ENCODE measurements around the gene SPEG. TPM values are rescaled to one million over a fixed set of nuclear protein-coding genes. Genes with fewer than 3 reads are reported as not detected.

The SPEG gene
- total and polyA plus RNA-seq, 2 of the 8 experiments (the other 6 are each of a cell fraction or from before 2014, with no cell fraction given): 19.9 to 32.0 TPM

GRCh38 chr2:219547621-219548020 lies 113.0 kb downstream of the SPEG start:
- Histone ChIP-seq H2BK20ac (ENCODE audit: low read length) (no peak overlapping the region), H2BK120ac (replicated peaks; ENCODE audit: low read depth, low read length) (no peak overlapping the region), H3K4me3 (ENCODE audit: extremely low read depth in 1 of 4, insufficient read depth in 2 of 4, low read depth in 3 of 4, low read length in 4 of 4) (no peak overlapping the region), H3K18ac (ENCODE audit: extremely low read depth, low read length) (no peak overlapping the region), H3K14ac (ENCODE audit: insufficient read length) (no peak overlapping the region), H3K23ac (ENCODE audit: insufficient read length) (no peak overlapping the region), H3K79me1 (ENCODE audit: low read depth, low read length) (peaks cover 3% of the 10 kb centered on the region; the same call in 1 of the 2 replicates), H3K4me1 (replicated peaks in 1 of 4; ENCODE audit: control insufficient read depth in 3 of 4, insufficient read depth in 4 of 4, low read length in 3 of 4) (peaks cover 0 to 15% (median 7%) of the 10 kb centered on the region in 4 experiments; a peak in 6 of 7 replicates), H3K27ac (ENCODE audit: low read depth, low read length) (no peak overlapping the region), H2BK5ac (ENCODE audit: low read depth, low read length) (no peak overlapping the region), H3K23me2 (ENCODE audit: low read depth, low read length) (peaks cover 22% of the 10 kb centered on the region; the same call in 1 of the 2 replicates), H3K27me3 (replicated peaks in 1 of 4; ENCODE audit: control insufficient read depth in 3 of 4, extremely low read depth in 1 of 4, insufficient read depth in 3 of 4, low read length in 3 of 4) (peaks cover 0 to 11% (median 0%) of the 10 kb centered on the region in 4 experiments; a peak in 3 of 7 replicates), H3K79me2 (ENCODE audit: control insufficient read depth in 1 of 2, insufficient read depth in 2 of 2, low read length in 2 of 2) (peaks cover 0 to under 1% of the 10 kb centered on the region in 2 experiments; a peak in 1 of 4 replicates), H4K20me1 (replicated peaks in 1 of 2; ENCODE audit: control insufficient read depth in 1 of 2, insufficient read depth in 2 of 2, low read length in 2 of 2) (peaks cover 3 to 14% of the 10 kb centered on the region in 2 experiments), H3K4me2 (ENCODE audit: insufficient read depth in 1 of 2, low read depth in 2 of 2, low read length in 2 of 2) (no peak overlapping the region), H4K5ac (ENCODE audit: insufficient read length, low read depth, low read length) (no peak overlapping the region), H4K8ac (ENCODE audit: extremely low read depth, insufficient read depth, low read length) (no peak overlapping the region), H3K4ac (replicated peaks; ENCODE audit: insufficient read length, low read depth, low read length) (no peak overlapping the region), H4K91ac (replicated peaks; ENCODE audit: insufficient read length, low read length) (no peak overlapping the region), H2BK12ac (ENCODE audit: low read depth, low read length) (no peak overlapping the region), H3K56ac (replicated peaks; ENCODE audit: insufficient read length, low read depth, low read length) (no peak overlapping the region), H3K9ac (replicated peaks in 1 of 4; ENCODE audit: extremely low read depth in 1 of 4, low read depth in 3 of 4, low read length in 3 of 4) (no peak overlapping the region), H3K9me3 (ENCODE audit: insufficient read depth in 2 of 2, low read depth in 1 of 2, low read length in 1 of 2) (no peaks in the 10 kb centered on the region), H2AFZ (ENCODE audit: low read length) (no peak overlapping the region), H2BK15ac (ENCODE audit: low read length) (no peak overlapping the region), H2AK5ac (ENCODE audit: low read depth, low read length) (no peak overlapping the region), H3K36me3 (ENCODE audit: control insufficient read depth in 2 of 4, insufficient read depth in 4 of 4, low read length in 3 of 4) (no peaks in the 10 kb centered on the region; a peak in 1 of 8 replicates)
- 95% methylated on average over 25 of the region's 26 CpGs; no CpG with 5 or more reads in 1 of the 2 experiments for WGBS, 2 experiments (ENCODE audit: extremely low coverage in 1 of 2, insufficient coverage in 1 of 2, insufficient read length in 1 of 2, insufficient replicate concordance in 2 of 2, low coverage in 1 of 2, low lambda C conversion rate in 2 of 2, missing lambda C conversion rate in 1 of 2)
- no peak for FAIRE-seq
- TF ChIP-seq SIRT6 (IDR thresholded peaks at IDR 0.05; ENCODE audit: low read length) (no peak), NRF1 (IDR thresholded peaks at IDR 0.05; ENCODE audit: low read depth, low read length) (no peak), ASH2L (IDR thresholded peaks at IDR 0.05; ENCODE audit: low read length) (no peak), BRCA1 (IDR thresholded peaks at IDR 0.05; ENCODE audit: low read depth, low read length) (no peak), FOSL1 (IDR thresholded peaks at IDR 0.05; ENCODE audit: insufficient read depth, low read depth, low read length) (no peak), EP300 (IDR thresholded peaks at IDR 0.05; ENCODE audit: borderline replicate concordance in 1 of 2, low read depth in 2 of 2, low read length in 2 of 2) (no peak), NANOG (IDR thresholded peaks at IDR 0.05; ENCODE audit: insufficient read depth, low read depth, low read length, poor library complexity, severe bottlenecking) (no peak)
- ChIA-PET CTCF (ENCODE audit: partially characterized antibody) (interaction anchor here (0.6 to 6.4 kb wide), 4 partner anchors 12 to 438 kb away, joined by 3 to 66 read pairs (median 4); no protein-coding TSS in a partner anchor), POLR2A (ENCODE audit: partially characterized antibody) (interaction anchor here (1.2 to 3.6 kb wide), 2 partner anchors 11 to 18 kb away, joined by 3 to 21 read pairs; no protein-coding TSS in a partner anchor)
- no peak for DNase-seq (ENCODE audit: low read depth in 1 of 2, low spot score in 2 of 2)
